Measurements from ENCODE around the gene EFHD2.
"Not testable (repeated sequence)": the region's sequence is repeated elsewhere in the genome, so short reads cannot be mapped to it uniquely, and the experiment has no call there.

EFHD2 gene

GRCh38 chr1:15433471-15433870 is 23.8 kb downstream of the EFHD2 start:
- no peak for DNase-seq

- not testable (repeated sequence) for DNase-seq
Measured at GRCh38 chr1:15434739-15435138, 25.1 kb downstream of the EFHD2 start.

- DNase-seq: no peak
Measured at GRCh38 chr1:15435239-15436077, 25.8 kb downstream of the EFHD2 start.

GRCh38 chr1:15436881-15437442 is 27.3 kb downstream of the EFHD2 start:
- no peak for DNase-seq

- no peak for DNase-seq
Measured at GRCh38 chr1:15439325-15439724, 29.6 kb downstream of the EFHD2 start.

- DNase-seq: no peak
Measured at GRCh38 chr1:15440357-15440756, 30.7 kb downstream of the EFHD2 start.

- DNase-seq: no peak
Measured at GRCh38 chr1:15441247-15441646, 31.6 kb downstream of the EFHD2 start.

GRCh38 chr1:15442119-15442518 is 32.4 kb downstream of the EFHD2 start:
- DNase-seq: no peak

GRCh38 chr1:15442759-15443158 is 33.1 kb downstream of the EFHD2 start:
- DNase-seq: no peak

GRCh38 chr1:15443281-15443680 is 33.6 kb downstream of the EFHD2 start:
- DNase-seq: no peak

- DNase-seq: no peak
Measured at GRCh38 chr1:15444468-15445389, 35.0 kb downstream of the EFHD2 start.

- no peak for DNase-seq
Measured at GRCh38 chr1:15445390-15446122, 35.9 kb downstream of the EFHD2 start.

- DNase-seq: no peak
Measured at GRCh38 chr1:15446212-15446611, 36.5 kb downstream of the EFHD2 start.

GRCh38 chr1:15448877-15449462 is 39.3 kb downstream of the EFHD2 start:
- DNase-seq: no peak

GRCh38 chr1:15449567-15449966 is 39.9 kb downstream of the EFHD2 start:
- DNase-seq: no peak

- DNase-seq: no peak
Measured at GRCh38 chr1:15451014-15451722, 41.5 kb downstream of the EFHD2 start.

- no peak for DNase-seq
Measured at GRCh38 chr1:15452216-15452615, 42.5 kb downstream of the EFHD2 start.

GRCh38 chr1:15452866-15453571 is 43.3 kb downstream of the EFHD2 start:
- DNase-seq: no peak

GRCh38 chr1:15453734-15454133 is 44.0 kb downstream of the EFHD2 start:
- no peak for DNase-seq

GRCh38 chr1:15454256-15454655 is 44.6 kb downstream of the EFHD2 start:
- no peak for DNase-seq

- no peak for DNase-seq
Measured at GRCh38 chr1:15455522-15455921, 45.8 kb downstream of the EFHD2 start.
